ENCODE results near the gene MINPP1. TPM values are rescaled to one million over a fixed set of nuclear protein-coding genes. Genes with fewer than 3 reads are reported as not detected.

The MINPP1 gene
- total RNA-seq, 1 donor from 2014 or later: 31.5 TPM

GRCh38 chr10:87545783-87546182, 41.1 kb downstream of the MINPP1 start:
- Mint-ChIP-seq H3K27me3 (no peaks in the 10 kb centered on the region), H3K4me1 (ENCODE audit: low read depth) (peaks cover 20% of the 10 kb centered on the region)

GRCh38 chr10:87546210-87546609, 41.5 kb downstream of the MINPP1 start:
- Mint-ChIP-seq H3K9me3 (ENCODE audit: low read depth) (peaks cover 20% of the 10 kb centered on the region), H3K27me3 (no peaks in the 10 kb centered on the region), H3K27ac (no peak overlapping the region), H3K4me3 (ENCODE audit: low read depth) (no peak overlapping the region), H3K4me1 (ENCODE audit: low read depth) (peaks cover 23% of the 10 kb centered on the region), H3K36me3 (ENCODE audit: insufficient read depth) (peaks cover 38% of the 10 kb centered on the region)
- DNase-seq (ENCODE audit: low spot score, unreplicated experiment): no peak
- TF ChIP-seq CTCF (IDR thresholded peaks at IDR 0.05; ENCODE audit: unreplicated experiment): no peak

More at GRCh38 chr10:87545783-87546182, 41.1 kb downstream of the MINPP1 start:
- no peak for DNase-seq (ENCODE audit: low spot score, unreplicated experiment)
- no peak for TF ChIP-seq CTCF (IDR thresholded peaks at IDR 0.05; ENCODE audit: unreplicated experiment)
- Mint-ChIP-seq H3K36me3 (ENCODE audit: insufficient read depth) (peaks cover 39% of the 10 kb centered on the region), H3K9me3 (ENCODE audit: low read depth) (peaks cover 20% of the 10 kb centered on the region), H3K4me3 (ENCODE audit: low read depth) (no peak overlapping the region), H3K27ac (no peak overlapping the region)

GRCh38 chr10:87546971-87547413, 42.3 kb downstream of the MINPP1 start:
- no peak for DNase-seq (ENCODE audit: low spot score, unreplicated experiment)
- Mint-ChIP-seq H3K27me3 (no peaks in the 10 kb centered on the region), H3K4me3 (ENCODE audit: low read depth) (no peak overlapping the region), H3K36me3 (ENCODE audit: insufficient read depth) (peaks cover 31% of the 10 kb centered on the region), H3K9me3 (ENCODE audit: low read depth) (peaks cover 16% of the 10 kb centered on the region), H3K4me1 (ENCODE audit: low read depth) (peaks cover 23% of the 10 kb centered on the region), H3K27ac (peak overlapping the region; percentile 74)
- no peak for TF ChIP-seq CTCF (IDR thresholded peaks at IDR 0.05; ENCODE audit: unreplicated experiment)

- Mint-ChIP-seq H3K4me1 (ENCODE audit: low read depth) (peaks cover 23% of the 10 kb centered on the region), H3K27ac (peak overlapping the region; percentile 82), H3K4me3 (ENCODE audit: low read depth) (no peak overlapping the region), H3K36me3 (ENCODE audit: insufficient read depth) (peaks cover 29% of the 10 kb centered on the region), H3K27me3 (no peaks in the 10 kb centered on the region), H3K9me3 (ENCODE audit: low read depth) (peaks cover 7% of the 10 kb centered on the region)
- DNase-seq (ENCODE audit: low spot score, unreplicated experiment): no peak
- no peak for TF ChIP-seq CTCF (IDR thresholded peaks at IDR 0.05; ENCODE audit: unreplicated experiment)
These were observed 43.1 kb downstream of the MINPP1 start for GRCh38 chr10:87547734-87548311.

- peak overlapping the region; percentile 9 for H3K27ac Mint-ChIP-seq
- H3K4me3 Mint-ChIP-seq (ENCODE audit: low read depth): no peak overlapping the region
- H3K9me3 Mint-ChIP-seq (ENCODE audit: low read depth): peaks cover 3% of the 10 kb centered on the region
- peaks cover 25% of the 10 kb centered on the region for H3K36me3 Mint-ChIP-seq (ENCODE audit: insufficient read depth)
- no peak for DNase-seq (ENCODE audit: low spot score, unreplicated experiment)
- peaks cover 23% of the 10 kb centered on the region for H3K4me1 Mint-ChIP-seq (ENCODE audit: low read depth)
- no peaks in the 10 kb centered on the region for H3K27me3 Mint-ChIP-seq
- no peak for TF ChIP-seq CTCF (IDR thresholded peaks at IDR 0.05; ENCODE audit: unreplicated experiment)
These were observed 46.0 kb downstream of the MINPP1 start for GRCh38 chr10:87550741-87551140.

Data from progenitor cell of endocrine pancreas (in vitro differentiated cells).